Muscle layer of colon (tissue), 2 donors: ENCODE measurements around the gene EVI5.
"Not testable (repeated sequence)": the region's sequence is repeated elsewhere in the genome, so short reads cannot be mapped to it uniquely, and the experiment has no call there.

ENCODE experiments used
- H3K27ac ChIP-seq: one replicate; pipeline ENCODE4 v1.7.0; 2013; ENCODE audit warnings: low read depth, mild to moderate bottlenecking, low read length, moderate library complexity
- H3K27me3 ChIP-seq, 2 donors: one replicate each; pipeline ENCODE4 v1.7.0; 2013; ENCODE audit warnings: low read length in 2 of 2, mild to moderate bottlenecking in 2 of 2; ENCODE audit not compliant: insufficient read depth in 2 of 2, control insufficient read depth in 1 of 2
- H3K36me3 ChIP-seq: one replicate; pipeline ENCODE4 v1.7.0; 2013; ENCODE audit warnings: mild to moderate bottlenecking, low read length; ENCODE audit not compliant: insufficient read depth
- H3K4me1 ChIP-seq: one replicate; pipeline ENCODE4 v1.7.0; 2013; ENCODE audit warnings: mild to moderate bottlenecking, low read length; ENCODE audit not compliant: insufficient read depth
- H3K4me3 ChIP-seq, 2 donors: one replicate each; pipeline ENCODE4 v1.7.0; 2013; ENCODE audit warnings: low read length in 2 of 2, low read depth in 1 of 2, mild to moderate bottlenecking in 1 of 2, moderate library complexity in 1 of 2
- H3K9ac ChIP-seq: one replicate; pipeline ENCODE4 v1.7.0; 2013; ENCODE audit warnings: low read length
- H3K9me3 ChIP-seq: one replicate; pipeline ENCODE4 v1.7.0; 2013; ENCODE audit warnings: mild to moderate bottlenecking, low read length
- donor health status: abdominal sarcoma.
- donor health status: Adenocarcinoma of cecum.

The EVI5 gene

GRCh38 chr1:92536211-92536979, 248.5 kb downstream of the EVI5 start:
- no peak overlapping the region for H3K27ac ChIP-seq
- no peaks in the 10 kb centered on the region for H3K9me3 ChIP-seq
- no peak overlapping the region for H3K4me3 ChIP-seq
- no peaks in the 10 kb centered on the region for H3K4me1 ChIP-seq
- no peaks in the 10 kb centered on the region for H3K27me3 ChIP-seq
- H3K9ac ChIP-seq = no peak overlapping the region
- no peaks in the 10 kb centered on the region for H3K36me3 ChIP-seq

GRCh38 chr1:92532371-92532770, 252.5 kb downstream of the EVI5 start:
- H3K4me3 ChIP-seq, H3K36me3 ChIP-seq, H3K9ac ChIP-seq, H3K9me3 ChIP-seq, H3K27me3 ChIP-seq, H3K27ac ChIP-seq, H3K4me1 ChIP-seq: not testable (repeated sequence)

DNA sequence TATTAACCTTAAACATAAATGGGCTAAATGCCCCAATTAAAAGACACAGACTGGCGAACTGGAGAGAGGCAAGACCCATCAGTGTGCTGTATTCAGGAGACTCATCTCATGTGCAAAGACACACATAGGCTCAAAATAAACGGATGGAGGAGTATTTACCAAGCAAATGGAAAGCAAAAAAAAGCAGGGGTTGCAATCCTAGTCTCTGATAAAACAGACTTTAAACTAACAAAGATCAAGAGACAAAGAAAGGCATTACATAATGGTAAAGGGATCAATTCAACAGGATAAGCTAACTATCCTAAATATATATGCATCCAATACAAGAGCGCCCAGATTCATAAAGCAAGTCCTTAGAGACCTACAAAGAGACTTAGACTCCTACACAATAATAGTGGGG, 253.0 kb downstream of the EVI5 start:
- not testable (repeated sequence) for H3K4me1 ChIP-seq, H3K27me3 ChIP-seq, H3K36me3 ChIP-seq, H3K4me3 ChIP-seq, H3K9me3 ChIP-seq, H3K9ac ChIP-seq, H3K27ac ChIP-seq

DNA sequence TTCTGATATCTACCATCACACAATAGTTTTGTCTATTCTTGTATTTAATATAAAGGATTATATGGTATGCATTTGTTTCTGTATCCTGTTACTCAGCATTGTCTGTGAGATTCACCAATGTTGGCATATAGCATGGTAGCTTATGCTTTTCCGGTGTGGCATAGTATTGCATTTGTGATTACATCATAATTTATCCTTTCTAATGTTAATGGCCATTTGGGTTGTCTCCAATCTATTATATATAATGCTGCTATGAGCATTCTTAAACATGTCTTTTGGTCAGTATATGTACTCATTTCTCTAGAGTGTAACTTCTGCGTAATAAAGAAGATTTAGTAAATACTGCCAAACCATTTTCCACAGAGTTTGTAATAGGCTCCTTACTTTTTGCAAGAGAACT, 257.2 kb downstream of the EVI5 start:
- no peak overlapping the region for H3K27ac ChIP-seq
- no peak overlapping the region for H3K4me3 ChIP-seq
- no peaks in the 10 kb centered on the region for H3K9me3 ChIP-seq
- H3K4me1 ChIP-seq = no peaks in the 10 kb centered on the region
- no peaks in the 10 kb centered on the region for H3K27me3 ChIP-seq
- H3K36me3 ChIP-seq = no peaks in the 10 kb centered on the region
- H3K9ac ChIP-seq = no peak overlapping the region

GRCh38 chr1:92524944-92525590, 259.8 kb downstream of the EVI5 start:
- H3K27me3 ChIP-seq, H3K36me3 ChIP-seq, H3K4me3 ChIP-seq, H3K9ac ChIP-seq, H3K9me3 ChIP-seq, H3K27ac ChIP-seq, H3K4me1 ChIP-seq: not testable (repeated sequence)

GRCh38 chr1:92519043-92519442, 265.9 kb downstream of the EVI5 start:
- no peaks in the 10 kb centered on the region for H3K27me3 ChIP-seq
- H3K9ac ChIP-seq = no peak overlapping the region
- no peak overlapping the region for H3K27ac ChIP-seq
- H3K4me3 ChIP-seq = no peak overlapping the region
- H3K4me1 ChIP-seq = no peaks in the 10 kb centered on the region
- H3K36me3 ChIP-seq = no peaks in the 10 kb centered on the region
- no peaks in the 10 kb centered on the region for H3K9me3 ChIP-seq

GRCh38 chr1:92516574-92516973, 268.3 kb downstream of the EVI5 start:
- Histone ChIP-seq H3K27ac (no peak overlapping the region), H3K4me1 (no peaks in the 10 kb centered on the region)

GRCh38 chr1:92515796-92516201, 269.1 kb downstream of the EVI5 start:
- no peak overlapping the region for H3K9ac ChIP-seq
- H3K4me1 ChIP-seq = no peaks in the 10 kb centered on the region
- no peak overlapping the region for H3K27ac ChIP-seq
- H3K4me3 ChIP-seq = no peak overlapping the region
- H3K9me3 ChIP-seq = no peaks in the 10 kb centered on the region
- no peaks in the 10 kb centered on the region for H3K36me3 ChIP-seq
- no peaks in the 10 kb centered on the region for H3K27me3 ChIP-seq

More at GRCh38 chr1:92516574-92516973, 268.3 kb downstream of the EVI5 start:
- Histone ChIP-seq H3K4me3 (no peak overlapping the region), H3K36me3 (no peaks in the 10 kb centered on the region), H3K27me3 (no peaks in the 10 kb centered on the region), H3K9me3 (no peaks in the 10 kb centered on the region), H3K9ac (no peak overlapping the region)

DNA sequence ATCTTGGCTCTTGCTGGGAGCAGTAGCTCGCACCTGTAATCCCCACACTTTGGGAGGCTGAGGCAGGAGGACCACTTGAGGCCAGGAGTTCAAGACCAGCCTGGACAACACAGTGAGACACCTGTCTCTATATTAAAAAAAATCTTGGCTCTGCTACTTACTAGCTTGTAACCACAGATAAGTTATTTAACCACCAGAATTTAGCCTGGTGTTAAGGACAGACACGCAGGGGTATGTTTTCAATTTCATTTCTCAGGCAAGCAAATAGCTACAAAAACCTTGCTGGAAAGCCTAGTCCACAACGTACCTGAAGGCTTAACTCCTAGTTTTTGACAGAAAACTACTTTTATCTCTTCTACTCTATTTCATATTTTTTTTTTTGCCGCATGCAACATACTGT, 273.4 kb downstream of the EVI5 start:
- no peaks in the 10 kb centered on the region for H3K36me3 ChIP-seq
- no peaks in the 10 kb centered on the region for H3K4me1 ChIP-seq
- no peak overlapping the region for H3K4me3 ChIP-seq

DNA sequence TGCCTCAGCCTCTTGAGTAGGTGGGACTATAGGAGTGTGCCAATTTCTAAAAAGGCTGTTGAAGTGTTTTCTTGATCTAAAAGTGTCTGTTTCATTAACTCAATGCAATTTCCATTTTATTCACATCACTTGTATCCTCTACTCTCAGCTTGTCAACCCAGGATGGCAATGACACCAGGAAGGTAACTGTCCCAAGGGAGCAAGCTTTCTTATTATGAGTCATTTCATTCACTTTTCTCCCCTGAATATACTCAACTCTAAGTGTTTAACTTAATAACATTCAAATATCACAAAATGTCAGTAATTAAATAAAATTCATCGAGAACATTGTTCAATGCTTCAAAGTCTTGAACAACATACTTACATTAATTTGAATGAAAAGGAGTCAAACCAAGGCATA, 275.3 kb downstream of the EVI5 start:
- Histone ChIP-seq H3K27ac (no peak overlapping the region), H3K36me3 (no peaks in the 10 kb centered on the region), H3K4me1 (no peaks in the 10 kb centered on the region), H3K27me3 (no peaks in the 10 kb centered on the region), H3K9me3 (peaks cover 5% of the 10 kb centered on the region), H3K9ac (no peak overlapping the region), H3K4me3 (no peak overlapping the region)

More for the DNA sequence above, 273.4 kb downstream of the EVI5 start:
- H3K27ac ChIP-seq = no peak overlapping the region
- H3K9ac ChIP-seq = no peak overlapping the region
- H3K9me3 ChIP-seq = peaks cover 1% of the 10 kb centered on the region
- H3K27me3 ChIP-seq = no peaks in the 10 kb centered on the region

GRCh38 chr1:92505015-92505692, 279.8 kb downstream of the EVI5 start:
- Histone ChIP-seq H3K9ac (no peak overlapping the region), H3K9me3 (peaks cover 5% of the 10 kb centered on the region), H3K36me3 (no peaks in the 10 kb centered on the region), H3K27ac (no peak overlapping the region), H3K4me3 (no peak overlapping the region), H3K27me3 (no peaks in the 10 kb centered on the region), H3K4me1 (no peaks in the 10 kb centered on the region)
